HG02973 (cell line): ENCODE results near the gene HACD2.

ENCODE experiments used
- ATAC-seq: cut with Tn5 transposase; IDR thresholded peaks from one replicate; pipeline ENCODE4 v1.9.1; 2021; ENCODE audit warnings: moderate library complexity; ENCODE audit not compliant: unreplicated experiment

The HACD2 gene

DNA sequence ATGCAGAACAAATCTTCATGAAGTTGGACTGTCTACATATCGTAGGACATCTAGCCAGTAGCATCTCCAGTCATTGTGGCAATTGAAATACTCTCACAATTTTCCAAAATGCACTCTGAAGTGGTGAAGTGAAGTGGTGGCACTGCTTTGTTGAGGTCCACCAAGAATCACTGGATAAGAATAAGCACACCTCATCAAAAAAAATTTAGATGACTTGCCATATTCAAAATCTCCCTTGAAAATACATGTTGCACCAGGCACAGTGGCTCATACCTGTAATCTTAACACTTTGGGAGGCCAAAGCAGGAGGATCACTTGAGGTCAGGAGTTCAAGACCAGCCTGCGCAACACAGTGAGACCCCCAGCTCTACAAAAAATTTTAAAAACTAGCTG, 12.9 kb downstream of the HACD2 start:
- ATAC-seq, result no peak

GRCh38 chr3:123571264-123571972, 13.4 kb downstream of the HACD2 start:
- no peak for ATAC-seq

DNA sequence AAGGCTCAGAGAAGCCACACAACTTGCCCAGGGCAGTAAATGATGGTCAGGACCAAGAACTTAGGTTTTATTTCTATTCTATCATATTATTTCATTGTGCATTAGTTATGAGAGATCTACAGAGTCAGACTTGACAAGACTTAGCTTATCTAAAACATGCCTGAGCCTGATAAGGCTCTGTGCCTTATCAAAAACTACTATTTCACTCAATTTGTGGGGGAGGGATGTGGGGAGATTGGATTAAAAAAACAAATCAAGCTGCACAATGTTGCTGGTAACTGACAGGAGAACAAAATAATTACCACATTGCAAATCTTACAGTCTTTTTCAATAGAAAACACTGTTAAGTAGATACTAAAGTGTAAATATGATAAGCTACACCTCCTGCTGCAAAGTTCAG, 16.0 kb downstream of the HACD2 start:
- no peak for ATAC-seq

DNA sequence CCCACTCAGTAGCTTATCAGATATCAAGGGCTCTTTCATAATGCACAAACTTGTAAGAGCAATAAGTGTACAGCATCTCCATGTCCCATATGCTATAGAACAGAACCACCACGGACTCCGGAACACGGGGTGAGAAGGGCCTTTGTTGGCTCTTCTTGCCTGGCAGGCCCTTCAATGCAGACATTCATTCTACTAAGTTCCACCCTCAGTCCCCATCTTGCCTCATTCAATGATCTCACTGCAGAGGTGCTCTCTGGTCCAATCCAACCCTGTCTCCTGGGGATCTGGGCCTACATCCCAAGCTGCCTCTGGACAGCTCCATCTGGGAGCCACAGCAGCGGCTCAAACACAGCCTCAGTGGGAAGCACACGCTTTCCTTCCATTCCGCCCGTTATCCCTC, 16.8 kb downstream of the HACD2 start:
- no peak for ATAC-seq

DNA sequence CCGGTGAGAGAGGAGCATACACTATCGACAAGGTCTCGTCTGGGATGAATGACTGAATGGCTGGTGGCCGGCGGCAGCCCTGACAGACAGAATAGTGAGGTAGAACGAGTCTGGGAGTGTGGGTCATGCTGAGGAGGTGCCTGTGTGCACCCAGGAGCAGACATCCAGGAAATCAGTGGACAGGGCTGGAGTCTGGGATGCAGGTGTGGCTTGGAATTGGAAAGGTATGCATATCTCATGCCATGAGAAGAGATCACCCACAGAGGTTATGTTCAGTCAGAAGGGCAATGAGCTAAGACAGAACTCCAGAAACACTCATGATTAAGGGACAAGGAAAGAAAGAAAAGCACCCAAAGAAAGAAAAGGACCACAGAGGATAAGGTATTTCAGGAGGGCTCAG, 20.8 kb downstream of the HACD2 start:
- ATAC-seq, result no peak

- no peak for ATAC-seq
Observed at GRCh38 chr3:123562547-123562946, 22.3 kb downstream of the HACD2 start.

DNA sequence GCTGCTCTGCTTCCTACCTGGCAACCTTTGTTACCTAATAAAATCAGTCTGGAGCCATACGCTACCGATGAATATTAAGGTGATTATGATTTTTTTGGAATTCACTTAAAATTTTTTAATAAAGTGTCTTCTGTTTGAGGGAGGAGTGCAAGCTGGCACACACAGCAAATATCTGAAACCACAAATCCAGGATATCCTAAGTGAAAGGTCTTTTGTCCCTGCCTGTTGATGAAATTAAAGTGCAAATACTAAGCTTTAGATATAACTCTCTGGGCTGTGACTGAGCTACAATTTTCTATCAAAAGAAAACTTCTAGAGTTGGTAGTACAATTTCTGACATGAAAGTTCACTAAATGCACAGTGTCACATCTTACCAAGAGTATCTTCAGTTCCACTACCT, 23.7 kb downstream of the HACD2 start:
- no peak for ATAC-seq

- ATAC-seq, result no peak
Observed at GRCh38 chr3:123559040-123559861, 25.6 kb downstream of the HACD2 start.

GRCh38 chr3:123553536-123553935, 31.3 kb downstream of the HACD2 start:
- ATAC-seq, result no peak

DNA sequence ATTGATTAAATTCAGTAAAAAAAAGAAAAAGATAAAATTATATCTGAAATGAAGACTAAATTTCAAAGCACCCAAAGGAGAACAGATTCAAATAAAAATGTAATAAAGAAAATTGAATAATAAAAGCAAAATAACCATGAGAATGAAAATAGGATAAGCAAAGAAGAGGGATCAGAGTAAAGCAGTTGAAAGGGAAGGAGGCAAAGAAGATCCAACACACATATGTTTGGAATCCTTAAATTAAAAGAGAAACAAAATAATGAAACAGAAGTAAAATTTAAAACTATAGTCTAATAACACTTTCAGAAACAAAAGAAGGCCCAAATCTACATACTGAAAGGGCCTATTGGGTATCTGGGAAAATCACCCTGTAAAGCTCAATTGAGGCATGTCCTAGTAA, 32.1 kb downstream of the HACD2 start:
- ATAC-seq, result no peak

- ATAC-seq, result no peak
Observed at GRCh38 chr3:123552095-123552714, 32.6 kb downstream of the HACD2 start.

- no peak for ATAC-seq
Observed at GRCh38 chr3:123547881-123548519, 36.9 kb downstream of the HACD2 start.

GRCh38 chr3:123546133-123546755, 38.6 kb downstream of the HACD2 start:
- ATAC-seq, result no peak

GRCh38 chr3:123543950-123544349, 40.9 kb downstream of the HACD2 start:
- no peak for ATAC-seq

DNA sequence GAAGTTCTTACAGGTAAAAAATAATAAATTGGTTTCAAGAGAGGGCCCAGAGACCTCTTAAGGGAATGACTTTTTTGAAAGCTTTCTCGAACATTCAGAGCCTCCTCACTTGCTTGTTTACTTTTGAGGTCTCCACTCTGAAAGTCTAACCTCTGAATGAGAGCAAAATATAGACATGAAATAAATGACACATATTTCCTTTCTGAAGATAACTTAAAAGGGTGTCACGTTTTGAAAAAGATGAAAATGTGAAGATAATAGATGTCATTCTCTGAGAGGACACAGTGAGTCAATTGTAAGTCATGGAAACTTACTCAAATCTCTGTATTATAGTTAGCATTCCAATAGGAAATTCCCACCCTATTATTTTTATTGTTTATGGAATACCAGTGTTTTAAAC, 44.6 kb downstream of the HACD2 start:
- ATAC-seq, result no peak

DNA sequence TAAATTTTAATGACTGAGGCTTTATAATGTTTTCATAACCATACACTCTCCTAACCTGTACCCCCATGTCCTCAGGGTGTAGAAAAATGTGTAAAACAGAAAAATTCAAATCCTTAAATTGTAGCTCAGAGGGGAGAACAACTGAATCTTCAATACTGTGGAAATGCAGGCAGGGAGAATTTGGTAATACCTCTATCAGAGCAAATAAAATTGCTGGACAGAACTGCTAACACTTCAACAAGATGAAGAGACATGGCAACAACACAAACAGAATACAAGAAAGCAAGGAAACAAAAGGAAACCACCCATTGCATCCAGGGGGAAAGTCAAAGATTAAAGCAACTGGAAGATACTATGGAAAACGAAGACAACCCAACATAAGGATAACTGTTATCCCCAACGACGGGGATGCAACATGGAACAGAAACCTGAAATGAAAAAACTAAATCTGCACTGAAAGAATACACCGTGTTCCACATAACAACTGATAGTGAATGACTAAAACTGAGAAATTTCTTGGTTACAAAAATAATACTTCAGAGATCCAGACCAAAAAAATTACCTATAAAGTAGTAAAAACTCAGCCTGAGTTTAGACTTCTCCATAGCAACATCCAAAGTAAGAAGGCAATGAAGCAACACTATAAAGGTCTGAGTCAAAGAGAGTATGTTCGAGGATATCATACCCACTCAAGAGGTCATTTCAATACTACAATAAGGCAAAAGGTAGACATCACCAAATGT, 48.5 kb downstream of the HACD2 start:
- peak; percentile 84 for ATAC-seq

- no peak for ATAC-seq
Observed at GRCh38 chr3:123535580-123535979, 49.3 kb downstream of the HACD2 start.

DNA sequence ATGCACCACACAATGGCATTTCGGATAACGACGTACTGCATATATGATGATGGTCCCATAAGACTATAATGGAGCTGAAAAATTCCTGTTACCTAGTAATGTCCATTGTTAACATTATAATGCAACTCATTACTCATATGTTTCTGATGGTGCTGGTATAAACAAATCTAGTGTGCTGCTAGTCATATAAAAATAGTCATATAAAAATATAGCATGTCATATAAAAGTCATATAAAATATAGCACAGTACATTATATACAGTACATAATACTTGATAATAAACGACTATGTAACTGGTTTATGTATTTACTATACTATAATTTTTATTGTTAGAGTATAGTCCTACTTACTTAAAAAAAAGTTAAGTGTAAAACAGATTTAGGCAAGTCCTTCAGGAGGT, 50.6 kb downstream of the HACD2 start:
- no peak for ATAC-seq

DNA sequence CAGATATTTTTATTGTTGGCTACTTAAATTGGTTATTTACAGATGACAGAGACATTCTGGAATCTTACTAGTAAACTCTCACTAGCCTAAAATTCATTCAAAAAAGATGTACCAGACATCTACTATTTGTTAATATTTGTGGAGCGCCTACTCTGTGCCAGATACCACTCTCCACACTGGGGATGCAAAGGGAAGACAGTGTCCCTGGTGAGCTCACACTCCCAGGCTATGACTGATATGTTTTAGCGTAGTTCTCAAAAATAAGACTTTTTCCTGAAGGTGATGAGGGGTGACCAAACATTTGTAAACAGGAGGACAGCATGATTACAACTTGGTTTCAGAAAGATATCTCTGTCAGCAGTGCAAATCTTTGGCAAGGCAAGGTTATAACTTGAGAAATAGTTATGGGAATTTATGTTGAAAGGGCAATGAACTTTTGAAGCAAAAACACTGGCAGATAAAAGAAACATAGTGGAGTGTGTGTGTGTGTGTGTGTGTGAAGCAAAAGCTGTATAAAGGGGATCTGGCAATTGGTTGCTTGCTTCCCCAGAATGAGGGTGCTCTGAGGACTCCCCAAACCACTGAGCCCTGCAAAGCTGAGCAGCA, 51.2 kb downstream of the HACD2 start:
- no peak for ATAC-seq

- ATAC-seq, result no peak
Observed at GRCh38 chr3:123528130-123528529, 56.7 kb downstream of the HACD2 start.
